Choroid plexus epithelial cell (primary cell): ENCODE data around the gene ETS1.

Source experiments
- DNase-seq: peaks from one replicate; pipeline ENCODE4 v3.0.0-alpha.2; 2010; ENCODE audit warnings: low read depth
- H3K4me3 ChIP-seq: 2 replicates; pipeline ENCODE4 v1.5.1; 2011; ENCODE audit warnings: low read depth, mild to moderate bottlenecking, control low read depth, low read length, moderate library complexity
- TF ChIP-seq, protein P1 (sequence below): conservative IDR thresholded peaks from 2 replicates; pipeline ENCODE4 v1.5.1; 2011; ENCODE audit warnings: low read depth, mild to moderate bottlenecking, control low read depth, inconsistent platforms, low read length, moderate library complexity

The ETS1 gene, protein sequence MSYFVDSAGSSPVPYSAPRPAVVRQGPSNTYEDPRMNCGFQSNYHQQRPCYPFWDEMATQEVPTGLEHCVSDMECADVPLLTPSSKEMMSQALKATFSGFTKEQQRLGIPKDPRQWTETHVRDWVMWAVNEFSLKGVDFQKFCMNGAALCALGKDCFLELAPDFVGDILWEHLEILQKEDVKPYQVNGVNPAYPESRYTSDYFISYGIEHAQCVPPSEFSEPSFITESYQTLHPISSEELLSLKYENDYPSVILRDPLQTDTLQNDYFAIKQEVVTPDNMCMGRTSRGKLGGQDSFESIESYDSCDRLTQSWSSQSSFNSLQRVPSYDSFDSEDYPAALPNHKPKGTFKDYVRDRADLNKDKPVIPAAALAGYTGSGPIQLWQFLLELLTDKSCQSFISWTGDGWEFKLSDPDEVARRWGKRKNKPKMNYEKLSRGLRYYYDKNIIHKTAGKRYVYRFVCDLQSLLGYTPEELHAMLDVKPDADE

DNA sequence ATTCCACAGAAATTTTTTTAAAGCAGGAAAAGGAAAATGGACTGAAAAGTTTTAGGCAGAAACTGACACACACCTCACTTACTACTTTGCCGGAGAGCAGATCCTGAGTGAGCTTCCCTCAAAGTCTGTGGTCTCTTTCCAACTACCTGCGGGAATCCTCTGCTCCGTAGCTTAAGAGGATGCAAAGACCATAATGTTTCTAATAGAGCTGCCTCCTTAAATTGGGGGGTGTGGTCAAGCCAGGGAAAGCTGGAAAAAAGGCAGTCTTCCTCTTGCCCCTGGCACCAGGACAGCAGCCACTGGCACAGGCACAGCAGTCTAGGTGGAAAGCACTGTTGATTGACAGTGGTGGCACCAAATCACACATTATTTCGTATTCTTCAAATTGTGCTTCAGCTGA lies at the start of gene ETS1:
TSS of gene ETS1 (minus strand) at position 144 of the 400 bp plus-strand sequence. CDS start 14,428 bp downstream, outside the sequence.
- peak within 1 kb of the TSS; percentile 43 for H3K4me3 ChIP-seq
- TF ChIP-seq, protein P1, sequence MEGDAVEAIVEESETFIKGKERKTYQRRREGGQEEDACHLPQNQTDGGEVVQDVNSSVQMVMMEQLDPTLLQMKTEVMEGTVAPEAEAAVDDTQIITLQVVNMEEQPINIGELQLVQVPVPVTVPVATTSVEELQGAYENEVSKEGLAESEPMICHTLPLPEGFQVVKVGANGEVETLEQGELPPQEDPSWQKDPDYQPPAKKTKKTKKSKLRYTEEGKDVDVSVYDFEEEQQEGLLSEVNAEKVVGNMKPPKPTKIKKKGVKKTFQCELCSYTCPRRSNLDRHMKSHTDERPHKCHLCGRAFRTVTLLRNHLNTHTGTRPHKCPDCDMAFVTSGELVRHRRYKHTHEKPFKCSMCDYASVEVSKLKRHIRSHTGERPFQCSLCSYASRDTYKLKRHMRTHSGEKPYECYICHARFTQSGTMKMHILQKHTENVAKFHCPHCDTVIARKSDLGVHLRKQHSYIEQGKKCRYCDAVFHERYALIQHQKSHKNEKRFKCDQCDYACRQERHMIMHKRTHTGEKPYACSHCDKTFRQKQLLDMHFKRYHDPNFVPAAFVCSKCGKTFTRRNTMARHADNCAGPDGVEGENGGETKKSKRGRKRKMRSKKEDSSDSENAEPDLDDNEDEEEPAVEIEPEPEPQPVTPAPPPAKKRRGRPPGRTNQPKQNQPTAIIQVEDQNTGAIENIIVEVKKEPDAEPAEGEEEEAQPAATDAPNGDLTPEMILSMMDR = no peak
- no peak for DNase-seq

DNA sequence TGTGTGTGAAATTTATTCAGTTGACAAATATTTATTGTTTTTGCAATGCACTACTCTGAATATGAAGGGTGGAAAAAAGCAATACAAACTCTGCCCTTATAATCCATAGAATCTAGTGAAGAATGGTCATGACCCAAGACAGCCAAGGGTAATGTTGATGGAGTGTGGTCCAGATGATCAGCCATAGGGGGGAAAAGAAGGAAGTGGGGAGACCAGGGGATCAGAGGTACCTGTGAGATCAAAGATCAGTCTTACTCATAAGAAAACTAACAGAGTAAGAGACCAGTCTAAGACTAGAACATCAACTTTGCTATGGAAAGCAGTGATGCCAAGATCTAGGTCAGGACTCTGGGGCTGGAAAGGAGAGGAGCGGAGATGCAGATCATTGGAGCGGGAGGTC lies 47.0 kb upstream of the ETS1 start:
- no peak for DNase-seq
- TF ChIP-seq, protein P1 = no peak
- no peak overlapping the region for H3K4me3 ChIP-seq

DNA sequence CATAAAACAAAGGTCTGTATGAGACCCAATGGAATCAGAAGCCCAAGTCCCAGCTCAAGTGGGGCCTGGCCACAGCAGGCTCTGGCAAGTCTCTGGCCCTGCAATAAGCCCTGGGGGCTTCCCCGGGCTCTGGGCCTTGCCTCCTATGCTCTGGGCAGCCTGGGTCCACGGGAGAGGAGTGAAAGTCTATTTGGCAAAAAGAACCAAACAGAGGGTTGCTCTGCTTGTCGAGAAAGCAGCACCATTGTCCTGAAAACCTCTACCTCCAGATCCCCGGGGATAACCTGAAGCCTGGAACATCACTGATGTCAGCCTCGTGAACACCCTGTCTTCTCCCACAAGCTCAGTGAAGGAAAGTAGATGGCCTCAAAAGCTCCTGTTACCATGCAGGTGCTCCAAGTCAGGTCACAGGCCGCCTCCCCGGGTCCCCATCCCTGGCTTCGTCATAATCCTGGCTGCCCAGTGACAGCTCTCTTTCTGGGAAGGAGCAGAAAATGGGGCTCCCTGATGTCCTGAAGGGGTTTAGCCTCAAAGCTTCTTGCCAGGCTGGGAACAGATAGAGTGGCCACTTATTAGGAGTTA lies 46.1 kb upstream of the ETS1 start:
- no peak for DNase-seq
- TF ChIP-seq, protein P1 = no peak
- H3K4me3 ChIP-seq = no peak overlapping the region

DNA sequence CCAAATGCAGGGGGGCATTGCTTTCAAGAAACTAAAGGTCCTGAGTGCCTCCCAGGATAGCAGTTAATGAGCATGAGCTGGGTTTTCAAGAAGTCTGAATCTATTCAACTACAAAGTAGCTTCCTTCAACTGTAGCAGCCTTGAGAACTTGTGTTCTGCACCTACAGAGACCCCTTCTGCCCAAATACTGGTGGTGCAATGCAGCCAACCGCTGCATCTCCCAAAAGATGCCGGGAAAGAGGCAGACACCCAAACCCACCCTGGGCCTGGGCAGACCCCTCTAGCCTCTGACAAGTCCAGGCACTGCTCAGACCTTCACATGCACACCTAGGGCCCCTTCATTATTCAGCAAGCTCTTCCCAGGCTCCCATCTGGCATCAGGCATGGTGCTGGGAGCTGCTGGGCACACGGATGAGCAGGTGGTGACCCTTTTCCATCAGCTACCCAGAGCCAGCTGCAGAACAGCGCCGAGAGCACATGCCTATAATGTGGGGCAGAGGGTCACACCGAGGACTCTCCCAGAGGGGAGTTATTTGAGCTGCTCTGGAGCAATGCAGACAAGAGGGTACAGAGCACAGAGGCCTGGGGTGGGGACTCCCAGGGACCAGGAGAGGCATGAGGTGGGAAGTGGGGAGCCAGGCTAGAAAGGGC lies 44.9 kb upstream of the ETS1 start:
- H3K4me3 ChIP-seq = no peak overlapping the region
- peak; percentile 85 for DNase-seq
- TF ChIP-seq, protein P1 = peak; percentile 97

DNA sequence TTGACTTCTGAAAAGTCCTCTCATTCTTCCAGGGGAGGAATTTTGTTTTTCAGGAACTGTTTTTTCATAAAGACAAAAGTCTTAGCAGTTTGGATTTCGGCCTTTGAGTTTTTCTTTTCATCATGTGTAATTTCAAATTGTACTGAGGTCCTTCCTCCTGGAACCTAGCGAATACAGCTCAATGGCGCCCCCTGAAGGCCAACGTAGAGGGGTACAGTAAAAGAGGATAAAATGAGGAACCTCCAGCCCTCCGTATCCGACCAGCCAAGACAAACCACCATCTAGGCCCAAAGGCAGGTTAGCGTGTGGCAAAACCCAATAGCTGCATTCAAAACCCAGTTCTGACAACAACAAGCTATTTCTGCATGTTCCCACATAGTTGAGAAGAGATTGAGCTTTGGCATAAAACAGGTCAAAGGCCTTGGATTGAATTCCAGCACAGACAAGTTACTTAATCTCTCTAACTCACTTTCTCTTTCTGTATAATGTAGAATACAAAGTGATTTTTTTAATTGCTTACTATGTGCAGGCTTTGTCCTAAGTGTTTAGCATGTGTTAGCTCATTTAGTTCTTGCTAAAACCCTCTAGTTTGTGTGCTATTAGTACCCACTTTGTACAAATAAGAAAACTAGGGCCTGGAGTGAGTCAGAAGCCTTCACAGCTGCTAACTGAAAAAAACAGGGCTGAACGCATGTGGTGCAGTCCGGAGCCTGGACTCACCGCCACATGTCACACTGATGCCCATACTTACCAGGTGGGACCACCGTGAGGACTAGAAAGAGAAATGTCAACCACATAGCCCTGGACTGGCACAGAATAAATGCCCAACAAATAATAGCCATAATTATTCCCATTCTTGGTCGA lies 43.2 kb upstream of the ETS1 start:
- peak; percentile 92 for DNase-seq
- TF ChIP-seq, protein P1 = peak; percentile 94
- no peak overlapping the region for H3K4me3 ChIP-seq

DNA sequence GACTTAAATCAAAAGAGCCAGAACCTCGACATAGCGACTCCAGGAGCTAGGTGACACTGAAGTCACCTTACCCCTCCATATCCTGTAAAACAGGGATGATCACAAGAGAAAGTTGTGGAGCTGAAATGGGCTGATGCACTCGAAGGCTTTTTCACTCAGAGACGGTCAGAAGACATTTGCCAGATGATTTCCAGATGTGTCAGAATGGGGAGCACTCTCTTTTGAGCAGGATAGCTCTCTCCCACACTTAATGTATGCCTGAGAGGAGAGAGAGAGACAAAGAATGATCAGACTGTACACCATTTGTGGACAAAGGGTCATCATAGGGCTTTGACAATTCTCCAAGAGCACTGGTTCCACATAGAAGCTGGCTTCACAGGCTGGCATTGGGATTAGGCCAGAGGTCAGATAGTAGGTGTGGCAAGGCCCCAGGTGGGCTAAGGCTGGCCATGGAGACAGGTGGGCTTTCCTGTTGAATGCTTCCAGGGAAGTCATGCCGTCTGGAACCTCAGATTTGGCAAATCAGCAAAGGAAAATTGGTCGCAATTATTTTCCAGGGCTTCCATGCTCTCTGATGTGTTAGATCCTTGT lies 42.3 kb upstream of the ETS1 start:
- DNase-seq = no peak
- H3K4me3 ChIP-seq = no peak overlapping the region
- TF ChIP-seq, protein P1 = no peak
